Stimulated activated effector memory CD8-positive, alpha-beta T cell treated with anti-CD3 and anti-CD28 coated beads, Interleukin-12 subunit alpha, Interleukin-12 subunit beta, amount 100 ng/mL, for 72 hours (primary cell): Measurements from ENCODE around the gene KSR1.
"Not testable (repeated sequence)": the region's sequence is repeated elsewhere in the genome, so short reads cannot be mapped to it uniquely, and the experiment has no call there.

ENCODE experiments used
- ATAC-seq: fragments of 150-1000 bp; cut with Tn5 transposase; 2 replicates; pipeline ENCODE4 v1.10.0; 2021
- DNase-seq, 2 donors: peaks; one replicate each; pipeline ENCODE4 v3.0.0; 2021 to 2022; ENCODE audit warnings: low spot score in 2 of 2
- H3K27ac Mint-ChIP-seq: one replicate; pipeline ENCODE4 v1.8.0; 2022; ENCODE audit warnings: mild to moderate bottlenecking, mixed read lengths
- H3K36me3 Mint-ChIP-seq: one replicate; pipeline ENCODE4 v1.8.0; 2022; ENCODE audit warnings: mild to moderate bottlenecking, mixed read lengths
- H3K4me1 Mint-ChIP-seq: one replicate; pipeline ENCODE4 v1.8.0; 2022; ENCODE audit warnings: mixed read lengths
- H3K4me3 Mint-ChIP-seq: one replicate; pipeline ENCODE4 v1.8.0; 2022; ENCODE audit warnings: mild to moderate bottlenecking, mixed read lengths
- H3K9me3 Mint-ChIP-seq: one replicate; pipeline ENCODE4 v1.8.0; 2022; ENCODE audit warnings: mixed read lengths

KSR1 gene

GRCh38 chr17:27421626-27422025 is 34.6 kb upstream of the KSR1 start:
- not testable (repeated sequence) for DNase-seq, H3K9me3 Mint-ChIP-seq, H3K4me1 Mint-ChIP-seq, H3K36me3 Mint-ChIP-seq, H3K4me3 Mint-ChIP-seq, ATAC-seq, H3K27ac Mint-ChIP-seq

DNA sequence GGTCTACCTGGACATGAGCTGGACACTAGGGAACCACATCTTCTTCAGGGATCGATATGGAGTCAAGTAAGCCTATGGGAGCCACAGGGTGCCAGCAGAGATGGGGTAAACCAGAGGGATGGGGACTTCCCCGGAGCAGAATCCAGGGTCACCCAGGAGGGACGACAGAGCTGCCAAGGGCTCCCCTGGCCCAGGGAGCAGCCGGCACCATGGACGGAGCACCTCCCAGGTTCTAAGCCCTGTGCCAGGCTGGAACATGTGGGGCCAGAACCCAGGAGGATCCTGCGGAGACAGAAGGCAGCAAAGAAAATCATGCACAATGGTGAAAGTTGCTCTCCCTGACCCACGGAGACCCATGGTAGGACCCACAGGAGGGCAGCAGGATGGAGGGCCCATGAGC is 33.6 kb upstream of the KSR1 start:
- no peaks in the 10 kb centered on the region for H3K9me3 Mint-ChIP-seq
- no peaks in the 10 kb centered on the region for H3K36me3 Mint-ChIP-seq
- no peak overlapping the region for H3K27ac Mint-ChIP-seq
- ATAC-seq (no peak), DNase-seq (no peak)
- no peaks in the 10 kb centered on the region for H3K4me1 Mint-ChIP-seq
- no peak overlapping the region for H3K4me3 Mint-ChIP-seq

DNA sequence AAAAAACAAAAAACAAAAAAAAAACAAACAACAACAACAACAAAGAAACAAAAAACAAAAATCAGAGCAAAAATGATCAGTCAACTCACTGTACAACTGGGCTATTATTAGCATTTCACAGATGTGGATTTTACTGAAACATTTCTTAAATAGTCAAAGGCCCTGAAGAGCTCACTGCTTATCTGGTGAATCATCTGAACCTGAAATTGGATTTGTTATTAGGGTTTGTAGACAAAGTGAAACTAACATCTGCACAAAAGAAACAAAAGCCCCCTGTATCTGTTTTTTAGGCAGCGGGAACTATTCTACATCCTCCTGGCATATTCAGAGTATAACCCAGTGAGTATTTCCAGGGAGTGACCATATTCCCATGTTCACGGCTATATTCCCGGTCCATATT is 32.6 kb upstream of the KSR1 start:
- no peaks in the 10 kb centered on the region for H3K36me3 Mint-ChIP-seq
- H3K27ac Mint-ChIP-seq: no peak overlapping the region

GRCh38 chr17:27424516-27424915 is 31.7 kb upstream of the KSR1 start:
- Mint-ChIP-seq H3K4me1 (no peaks in the 10 kb centered on the region), H3K9me3 (no peaks in the 10 kb centered on the region), H3K27ac (no peak overlapping the region), H3K36me3 (no peaks in the 10 kb centered on the region), H3K4me3 (no peak overlapping the region)
- no peak for DNase-seq
- no peak for ATAC-seq

More for the DNA sequence above, 32.6 kb upstream of the KSR1 start:
- Mint-ChIP-seq H3K4me1 (no peaks in the 10 kb centered on the region), H3K9me3 (no peaks in the 10 kb centered on the region), H3K4me3 (no peak overlapping the region)
- DNase-seq (no peak), ATAC-seq (no peak)

GRCh38 chr17:27424941-27425340 is 31.3 kb upstream of the KSR1 start:
- Mint-ChIP-seq H3K36me3 (no peaks in the 10 kb centered on the region), H3K9me3 (no peaks in the 10 kb centered on the region), H3K4me1 (no peaks in the 10 kb centered on the region), H3K27ac (no peak overlapping the region), H3K4me3 (no peak overlapping the region)
- ATAC-seq (no peak), DNase-seq (no peak)

DNA sequence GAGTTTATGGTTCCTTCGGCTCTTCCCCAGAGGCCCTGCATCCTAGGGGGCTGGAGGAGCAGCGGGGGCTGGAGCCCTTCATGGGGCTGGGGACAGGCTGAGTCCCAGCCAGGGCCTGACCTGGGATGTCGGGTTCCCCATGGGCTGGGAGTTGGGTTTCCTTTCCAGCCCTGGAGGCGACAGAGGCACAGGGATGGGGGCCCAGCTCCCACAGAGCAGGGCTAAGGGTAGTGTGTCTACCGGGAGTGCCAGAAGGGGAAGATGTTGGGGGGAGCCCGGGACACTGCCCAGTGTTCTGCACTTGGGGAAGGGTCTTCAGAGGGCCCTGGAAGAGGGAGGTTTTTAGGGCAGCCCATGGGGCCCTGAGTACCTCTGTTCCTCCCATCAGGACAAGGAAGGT is 30.7 kb upstream of the KSR1 start:
- not testable (repeated sequence) for ATAC-seq, DNase-seq, H3K27ac Mint-ChIP-seq, H3K9me3 Mint-ChIP-seq, H3K4me3 Mint-ChIP-seq, H3K36me3 Mint-ChIP-seq, H3K4me1 Mint-ChIP-seq

DNA sequence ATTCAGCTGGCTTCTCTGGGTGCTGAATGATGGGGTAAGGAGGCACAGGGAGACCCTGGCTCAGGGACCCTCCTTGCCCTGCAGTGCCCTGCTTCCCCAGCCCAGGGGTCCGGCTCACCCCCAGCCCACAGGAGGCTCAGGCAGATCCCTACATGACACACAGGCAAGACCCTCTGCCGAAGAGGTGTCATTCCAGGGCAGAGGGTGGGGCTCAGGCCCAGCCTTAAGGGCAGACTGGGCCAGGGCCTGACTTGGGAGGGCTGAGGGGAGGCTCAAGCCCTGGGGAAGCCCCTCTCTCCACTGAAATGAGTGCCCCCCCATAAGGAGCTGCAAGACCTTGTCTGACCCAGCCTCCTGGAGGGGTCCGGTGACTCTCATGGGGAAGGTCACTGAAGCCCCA is 30.3 kb upstream of the KSR1 start:
- Mint-ChIP-seq H3K4me1 (no peaks in the 10 kb centered on the region), H3K36me3 (no peaks in the 10 kb centered on the region), H3K27ac (no peak overlapping the region), H3K9me3 (no peaks in the 10 kb centered on the region), H3K4me3 (no peak overlapping the region)
- no peak for DNase-seq
- ATAC-seq: peak; percentile 36

- H3K36me3 Mint-ChIP-seq, H3K9me3 Mint-ChIP-seq, H3K4me3 Mint-ChIP-seq, DNase-seq, H3K27ac Mint-ChIP-seq, H3K4me1 Mint-ChIP-seq, ATAC-seq: not testable (repeated sequence)
Observed at GRCh38 chr17:27426471-27426870, 29.8 kb upstream of the KSR1 start.

DNA sequence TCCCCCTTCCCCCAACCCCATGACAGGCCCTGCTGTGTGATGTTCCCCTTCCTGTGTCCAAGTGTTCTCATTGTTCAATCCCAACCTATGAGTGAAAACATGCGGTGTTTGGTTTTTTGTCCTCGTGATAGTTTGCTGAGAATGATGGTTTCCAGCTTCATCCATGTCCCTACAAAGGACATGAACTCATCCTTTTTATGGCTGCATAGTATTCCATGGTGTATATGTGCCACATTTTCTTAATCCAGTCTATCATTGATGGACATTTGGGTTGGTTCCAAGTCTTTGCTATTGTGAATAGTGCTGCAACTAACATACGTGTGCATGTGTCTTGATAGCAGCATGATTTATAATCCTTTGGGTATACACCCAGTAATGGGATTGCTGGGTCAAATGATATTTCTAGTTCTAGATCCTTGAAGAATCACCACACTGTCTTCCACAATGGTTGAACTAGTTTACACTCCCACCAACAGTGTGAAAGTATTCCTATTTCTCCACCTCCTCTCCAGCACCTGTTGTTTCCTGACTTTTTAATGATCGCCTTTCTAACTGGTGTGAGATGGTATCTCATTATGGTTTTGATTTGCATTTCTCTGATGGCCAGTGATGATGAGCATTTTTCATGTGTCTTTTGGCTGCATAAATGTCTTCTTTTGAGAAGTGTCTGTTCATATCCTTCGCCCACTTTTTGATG is 28.9 kb upstream of the KSR1 start:
- not testable (repeated sequence) for H3K36me3 Mint-ChIP-seq, H3K9me3 Mint-ChIP-seq, ATAC-seq, DNase-seq, H3K4me3 Mint-ChIP-seq, H3K27ac Mint-ChIP-seq, H3K4me1 Mint-ChIP-seq

GRCh38 chr17:27428781-27429505 is 27.3 kb upstream of the KSR1 start:
- Mint-ChIP-seq H3K27ac (no peak overlapping the region), H3K9me3 (no peaks in the 10 kb centered on the region), H3K4me3 (no peak overlapping the region), H3K4me1 (no peaks in the 10 kb centered on the region), H3K36me3 (no peaks in the 10 kb centered on the region)
- ATAC-seq (no peak), DNase-seq (no peak)

DNA sequence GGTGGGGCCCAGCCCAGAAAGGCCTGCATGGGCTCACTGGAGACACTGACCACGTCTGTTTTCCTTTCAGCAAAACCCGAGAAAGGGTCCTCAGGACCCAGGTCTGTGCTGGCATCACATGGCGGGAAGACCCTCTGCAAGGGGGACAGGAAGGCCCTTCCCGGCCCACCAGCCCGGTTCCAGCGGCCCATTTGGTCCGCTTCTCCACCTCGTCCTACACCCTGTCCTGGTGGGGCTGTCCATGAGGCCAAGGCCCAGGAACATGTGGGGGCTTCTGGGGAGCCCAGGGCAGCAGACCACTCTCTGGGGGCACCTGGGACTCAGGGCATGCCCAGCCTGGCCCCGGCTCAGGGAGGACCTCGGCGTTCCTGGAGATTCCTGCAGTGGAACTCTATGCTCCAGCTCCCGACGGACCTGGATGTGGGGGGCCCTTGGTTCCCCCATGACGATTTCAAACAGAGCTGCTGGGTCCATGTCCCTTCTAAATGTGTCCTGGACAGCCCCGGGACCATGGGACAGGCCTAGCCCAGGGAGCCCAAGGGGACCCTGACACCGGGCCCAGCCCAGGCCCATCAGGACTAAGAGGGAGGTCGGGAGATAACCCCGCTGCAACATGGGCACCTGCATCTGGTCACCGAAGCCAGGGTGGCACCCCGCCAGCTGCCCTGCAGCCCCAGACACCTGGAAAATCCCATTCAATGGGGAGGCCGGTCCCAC is 26.4 kb upstream of the KSR1 start:
- DNase-seq (no peak), ATAC-seq (no peak)
- Mint-ChIP-seq H3K27ac (no peak overlapping the region), H3K9me3 (no peaks in the 10 kb centered on the region), H3K4me1 (no peaks in the 10 kb centered on the region), H3K36me3 (no peaks in the 10 kb centered on the region), H3K4me3 (no peak overlapping the region)

DNA sequence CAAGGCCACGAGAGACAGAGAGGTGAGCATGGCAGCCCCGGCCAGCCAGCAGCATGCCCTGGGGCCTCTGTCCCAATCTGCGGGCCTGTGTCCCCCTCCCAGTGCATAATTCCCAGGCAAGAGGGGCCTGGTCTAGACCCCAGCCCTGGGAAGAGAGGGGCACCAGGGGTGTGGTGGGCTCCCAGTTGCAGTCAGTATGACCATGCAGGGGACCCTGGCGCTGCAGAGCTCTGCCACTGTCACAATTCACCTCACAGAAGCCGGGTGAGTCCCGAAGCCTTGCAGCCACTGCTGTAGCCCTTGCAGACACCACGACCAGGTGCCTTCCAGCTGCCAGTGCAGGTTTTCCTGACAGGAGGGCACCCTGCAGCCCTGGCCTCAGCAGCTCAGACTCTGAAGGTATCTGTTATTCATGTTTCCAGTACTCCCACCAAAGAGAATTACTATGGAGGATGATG is 25.8 kb upstream of the KSR1 start:
- no peaks in the 10 kb centered on the region for H3K36me3 Mint-ChIP-seq
- H3K9me3 Mint-ChIP-seq: no peaks in the 10 kb centered on the region
- H3K4me1 Mint-ChIP-seq: no peaks in the 10 kb centered on the region
- ATAC-seq (no peak), DNase-seq (no peak)
- no peak overlapping the region for H3K27ac Mint-ChIP-seq
- H3K4me3 Mint-ChIP-seq: no peak overlapping the region

- Mint-ChIP-seq H3K4me3 (no peak overlapping the region), H3K27ac (no peak overlapping the region), H3K9me3 (no peaks in the 10 kb centered on the region), H3K4me1 (no peaks in the 10 kb centered on the region), H3K36me3 (no peaks in the 10 kb centered on the region)
- ATAC-seq (no peak), DNase-seq (no peak)
Observed at GRCh38 chr17:27430882-27431491, 25.3 kb upstream of the KSR1 start.

- no peak for DNase-seq
- no peak for ATAC-seq
- Mint-ChIP-seq H3K4me1 (no peaks in the 10 kb centered on the region), H3K27ac (no peak overlapping the region), H3K9me3 (no peaks in the 10 kb centered on the region), H3K36me3 (no peaks in the 10 kb centered on the region), H3K4me3 (no peak overlapping the region)
Observed at GRCh38 chr17:27433521-27433920, 22.7 kb upstream of the KSR1 start.

DNA sequence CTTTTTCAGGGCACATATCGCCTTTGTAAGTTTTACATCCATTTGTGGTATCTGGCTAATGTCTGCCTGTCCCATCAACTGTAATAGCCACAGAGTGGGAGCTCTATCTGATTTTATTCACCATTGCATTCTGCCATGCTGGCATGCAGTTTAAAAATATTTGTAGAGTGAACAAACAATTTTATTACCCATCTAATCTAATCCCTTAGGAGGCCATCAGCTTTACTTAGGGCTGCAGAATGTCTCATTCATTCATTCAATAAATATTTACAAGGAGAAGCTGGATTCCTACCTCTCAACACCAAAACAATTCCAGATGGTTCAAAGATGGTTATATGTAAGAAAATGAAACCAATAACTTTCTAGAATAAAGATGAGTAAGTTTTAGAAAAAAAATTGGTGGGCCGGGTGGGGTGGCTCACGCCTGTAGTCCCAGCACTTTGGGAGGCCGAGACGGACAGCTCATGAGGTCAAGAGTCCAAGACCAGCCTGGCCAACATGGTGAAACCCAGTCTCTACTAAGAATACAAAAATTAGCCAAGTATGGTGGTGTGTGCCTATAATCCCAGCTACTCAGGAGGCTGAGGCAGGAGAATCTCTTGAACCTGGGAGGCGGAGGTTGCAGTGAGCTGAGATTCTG is 20.7 kb upstream of the KSR1 start:
- not testable (repeated sequence) for H3K9me3 Mint-ChIP-seq, H3K4me3 Mint-ChIP-seq, ATAC-seq, H3K36me3 Mint-ChIP-seq, DNase-seq, H3K27ac Mint-ChIP-seq
- peaks cover 12% of the 10 kb centered on the region for H3K4me1 Mint-ChIP-seq
